HUES64 (cell line): ENCODE data around the gene CITED1.

Experiments
- H3K27ac ChIP-seq: 2 replicates; pipeline ENCODE4 v1.7.0; 2013; ENCODE audit warnings: low read depth, low read length, inconsistent platforms
- H3K27me3 ChIP-seq: 2 replicates; pipeline ENCODE4 v1.6.1; 2013; ENCODE audit warnings: mild to moderate bottlenecking, low read length; ENCODE audit not compliant: insufficient read depth
- H3K36me3 ChIP-seq: 2 replicates; pipeline ENCODE4 v1.6.1; 2013; ENCODE audit warnings: mild to moderate bottlenecking, low read length; ENCODE audit not compliant: insufficient read depth
- H3K4me1 ChIP-seq: 2 replicates; pipeline ENCODE4 v1.6.1; 2013; ENCODE audit warnings: mild to moderate bottlenecking, low read length, moderate library complexity; ENCODE audit not compliant: insufficient read depth
- H3K4me3 ChIP-seq: 2 replicates; pipeline ENCODE4 v1.5.1; 2013; ENCODE audit warnings: mild to moderate bottlenecking, low read length, moderate library complexity
- H3K9ac ChIP-seq: 2 replicates; pipeline ENCODE4 v1.6.1; 2013; ENCODE audit warnings: mild to moderate bottlenecking, low read depth, low read length
- H3K9me3 ChIP-seq: 2 replicates; pipeline ENCODE4 v1.6.1; 2013; ENCODE audit warnings: low read depth, low read length; ENCODE audit not compliant: insufficient read depth
- WGBS: fragments of 150-250, 120-280 bp; methylation state at CpG from one replicate; pipeline ENCODE4 v1.1.7; 2013; ENCODE audit warnings: missing lambda C conversion rate; 5-methylcytosine and 5-hydroxymethylcytosine counted together

Gene CITED1

GRCh38 chrX:72268597-72269365 lies 36.9 kb downstream of the CITED1 start:
- no peak overlapping the region for H3K9ac ChIP-seq
- no peaks in the 10 kb centered on the region for H3K27me3 ChIP-seq
- no peak overlapping the region for H3K4me3 ChIP-seq
- H3K9me3 ChIP-seq = no peaks in the 10 kb centered on the region
- H3K27ac ChIP-seq = no peak overlapping the region
- 78% methylated on average over 1 of the region's 2 CpGs for WGBS
- peaks cover 63% of the 10 kb centered on the region for H3K36me3 ChIP-seq
- no peaks in the 10 kb centered on the region for H3K4me1 ChIP-seq

DNA sequence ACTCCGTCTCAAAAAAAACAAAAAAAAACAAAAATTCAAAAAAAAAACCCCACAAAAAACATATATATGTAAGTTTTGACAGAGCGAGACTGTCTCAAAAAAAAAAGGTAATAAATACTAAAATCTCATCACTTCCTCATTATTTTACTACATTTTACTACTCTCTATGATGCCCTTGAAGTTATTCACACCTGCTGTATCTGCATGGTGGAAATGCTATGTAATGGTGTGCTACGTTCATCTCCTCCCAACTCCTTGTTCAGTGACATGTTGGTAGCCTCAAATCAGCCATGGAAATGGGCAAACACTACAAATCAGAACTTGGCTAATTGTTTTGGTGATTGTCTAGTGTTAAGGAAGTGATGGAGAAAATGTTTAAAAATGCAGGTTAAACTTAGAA lies 40.5 kb downstream of the CITED1 start:
- WGBS = 100% methylated on average over 1 of the region's 3 CpGs
- H3K9me3 ChIP-seq = no peaks in the 10 kb centered on the region

DNA sequence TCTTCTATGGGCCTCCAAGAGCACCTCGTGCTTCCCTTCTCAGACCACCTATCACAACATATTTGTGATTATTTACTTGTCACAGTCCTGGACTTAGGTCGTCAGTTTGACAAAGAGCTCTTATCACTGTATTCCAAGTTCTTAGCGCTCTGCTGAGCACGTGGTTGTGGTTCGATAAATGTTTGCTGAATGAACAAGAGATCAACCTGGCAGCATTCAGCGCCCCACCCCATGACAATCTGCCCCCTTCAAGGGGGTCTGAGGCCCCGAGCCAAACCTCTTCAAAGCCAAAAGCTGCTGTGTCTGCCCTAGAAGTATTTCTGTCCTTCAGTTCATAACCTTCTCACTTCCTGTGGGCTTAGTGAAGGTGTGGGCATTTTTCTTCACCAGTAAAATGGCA lies 43.6 kb downstream of the CITED1 start:
- no peak overlapping the region for H3K27ac ChIP-seq
- no peaks in the 10 kb centered on the region for H3K9me3 ChIP-seq
- no peaks in the 10 kb centered on the region for H3K36me3 ChIP-seq
- no peak overlapping the region for H3K4me3 ChIP-seq
- no peaks in the 10 kb centered on the region for H3K4me1 ChIP-seq
- no peaks in the 10 kb centered on the region for H3K27me3 ChIP-seq
- 81% methylated on average over 7 of the region's 7 CpGs for WGBS
- H3K9ac ChIP-seq = no peak overlapping the region

More for the DNA sequence above, 40.5 kb downstream of the CITED1 start:
- no peak overlapping the region for H3K27ac ChIP-seq
- no peaks in the 10 kb centered on the region for H3K4me1 ChIP-seq
- H3K9ac ChIP-seq = no peak overlapping the region
- H3K27me3 ChIP-seq = no peaks in the 10 kb centered on the region
- H3K36me3 ChIP-seq = peaks cover 28% of the 10 kb centered on the region
- H3K4me3 ChIP-seq = no peak overlapping the region

GRCh38 chrX:72260448-72260847 lies 45.3 kb downstream of the CITED1 start:
- H3K36me3 ChIP-seq = no peaks in the 10 kb centered on the region
- no peak overlapping the region for H3K27ac ChIP-seq
- no peaks in the 10 kb centered on the region for H3K9me3 ChIP-seq
- H3K27me3 ChIP-seq = no peaks in the 10 kb centered on the region
- 84% methylated on average over 4 of the region's 4 CpGs for WGBS
- H3K4me1 ChIP-seq = 0 out of 2 replicates have a peak, but pooled peaks cover 4% of the 10 kb centered on the region
- no peak overlapping the region for H3K4me3 ChIP-seq
- H3K9ac ChIP-seq = no peak overlapping the region

- H3K27me3 ChIP-seq = no peaks in the 10 kb centered on the region
- WGBS = 94% methylated on average over 7 of the region's 7 CpGs
- no peaks in the 10 kb centered on the region for H3K36me3 ChIP-seq
- no peak overlapping the region for H3K27ac ChIP-seq
- no peak overlapping the region for H3K4me3 ChIP-seq
- peaks cover 11% of the 10 kb centered on the region for H3K4me1 ChIP-seq
- no peaks in the 10 kb centered on the region for H3K9me3 ChIP-seq
- no peak overlapping the region for H3K9ac ChIP-seq
Measured at GRCh38 chrX:72258174-72258573, 47.5 kb downstream of the CITED1 start.

DNA sequence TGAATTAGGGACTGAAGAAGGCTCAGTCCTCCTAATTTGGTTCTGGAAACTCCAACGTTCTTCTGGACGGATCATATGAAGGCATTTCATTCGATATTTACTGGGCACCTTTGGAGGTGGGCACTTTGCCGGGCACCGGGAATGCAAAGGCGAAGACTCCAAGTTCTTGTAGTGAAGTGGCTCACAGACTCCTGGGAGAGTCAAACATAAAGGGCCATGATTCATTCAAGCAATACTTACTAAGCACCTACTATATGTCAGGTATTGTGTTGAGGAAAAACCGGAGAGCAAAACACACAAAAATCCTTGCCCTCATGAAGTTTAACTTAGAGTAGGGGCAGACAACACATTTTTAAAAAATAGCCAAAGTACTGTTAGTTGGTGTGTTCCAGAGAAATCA lies 49.9 kb downstream of the CITED1 start:
- Histone ChIP-seq H3K36me3 (no peaks in the 10 kb centered on the region), H3K27me3 (no peaks in the 10 kb centered on the region), H3K4me3 (peak overlapping the region; percentile 35), H3K9ac (no peak overlapping the region), H3K27ac (no peak overlapping the region), H3K9me3 (no peaks in the 10 kb centered on the region), H3K4me1 (peaks cover 11% of the 10 kb centered on the region)
- WGBS = 77% methylated on average over 6 of the region's 7 CpGs

GRCh38 chrX:72255445-72255844 lies 50.3 kb downstream of the CITED1 start:
- peaks cover 11% of the 10 kb centered on the region for H3K4me1 ChIP-seq
- no peaks in the 10 kb centered on the region for H3K9me3 ChIP-seq
- no peak overlapping the region for H3K9ac ChIP-seq
- WGBS = 4% methylated on average over 23 of the region's 24 CpGs
- no peaks in the 10 kb centered on the region for H3K36me3 ChIP-seq
- peak overlapping the region; percentile 35 for H3K4me3 ChIP-seq
- H3K27me3 ChIP-seq = no peaks in the 10 kb centered on the region
- H3K27ac ChIP-seq = no peak overlapping the region

DNA sequence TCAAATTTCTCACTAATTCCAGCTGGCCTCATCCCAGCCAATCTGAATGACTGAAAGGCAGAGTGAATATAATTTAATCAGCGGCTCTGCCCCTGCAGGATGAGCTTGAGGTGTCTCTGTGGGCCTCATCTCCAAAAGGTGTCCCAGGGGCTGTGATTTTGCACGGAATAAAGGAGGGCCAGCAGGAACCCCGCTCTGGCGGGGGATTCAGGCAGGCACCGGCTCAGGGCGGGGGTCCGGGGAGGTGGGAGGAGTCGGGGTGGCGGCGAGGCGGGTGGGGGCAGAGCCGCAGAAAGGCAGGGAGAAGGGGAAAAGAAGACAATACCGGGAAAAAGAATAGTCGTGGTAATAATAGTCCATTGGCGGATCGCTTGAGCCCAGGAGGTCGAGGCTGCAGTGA lies 50.9 kb downstream of the CITED1 start:
- Histone ChIP-seq H3K27ac (no peak overlapping the region), H3K36me3 (no peaks in the 10 kb centered on the region), H3K27me3 (no peaks in the 10 kb centered on the region), H3K4me1 (peaks cover 11% of the 10 kb centered on the region), H3K9ac (no peak overlapping the region), H3K9me3 (no peaks in the 10 kb centered on the region), H3K4me3 (peak overlapping the region; percentile 35)
- 4% methylated on average over 17 of the region's 17 CpGs for WGBS

- H3K9ac ChIP-seq = no peak overlapping the region
- H3K4me1 ChIP-seq = peaks cover 11% of the 10 kb centered on the region
- H3K36me3 ChIP-seq = no peaks in the 10 kb centered on the region
- H3K9me3 ChIP-seq = no peaks in the 10 kb centered on the region
- H3K27ac ChIP-seq = no peak overlapping the region
- H3K4me3 ChIP-seq = no peak overlapping the region
- no peaks in the 10 kb centered on the region for H3K27me3 ChIP-seq
Measured at GRCh38 chrX:72253686-72254085, 52.0 kb downstream of the CITED1 start.
